SK-N-SH (cell line): ENCODE measurements around the gene YIF1B. TPM values are rescaled to one million over a fixed set of nuclear protein-coding genes. Genes with fewer than 3 reads are reported as not detected.

ENCODE experiments used
- CTCF ChIA-PET: fragments of 300-600, 350-600 bp; formaldehyde crosslinking; extraction: SDS; loops from one replicate; lab custom pipeline; 2021; lab: Yijun Ruan, JAX
- POLR2A ChIA-PET: fragments of 350-600 bp; sonication (Branson Sonifier 250); formaldehyde crosslinking; extraction: SDS; loops from one replicate; lab custom pipeline; 2020; ENCODE audit warnings: antibody characterized with exemption, inconsistent platforms; lab: Yijun Ruan, JAX
- DNase-seq: peaks from one replicate; pipeline ENCODE4 v3.0.0; 2012
- H2AFZ ChIP-seq: fragments of 200-600 bp; sonication (generic); 2 replicates; pipeline ENCODE4 v1.8.1; 2016; ENCODE audit warnings: antibody characterized with exemption, mild to moderate bottlenecking, low read depth
- H3F3A ChIP-seq: fragments of 200-600 bp; sonication (generic); replicated peaks from 2 replicates; pipeline ENCODE3; 2016; ENCODE audit warnings: antibody characterized with exemption, mild to moderate bottlenecking; ENCODE audit not compliant: insufficient read depth
- H3K27ac ChIP-seq, 2 experiments: fragments of 200-500 bp in 1 of 2; fragments of 200-600 bp in 1 of 2; sonication (Bioruptor generic) in 1 of 2; sonication (generic), shearing (Covaris generic) in 1 of 2; 2 replicates each; pipeline versions ENCODE4 v1.5.1 to v1.6.1; 2014 to 2016; ENCODE audit warnings: low read depth in 2 of 2, inconsistent platforms in 1 of 2, low read length in 1 of 2, mild to moderate bottlenecking in 1 of 2, mixed read lengths in 1 of 2
- H3K27me3 ChIP-seq: fragments of 200-600 bp; sonication (generic), shearing (Covaris generic); 2 replicates; pipeline ENCODE4 v1.6.1; 2016; ENCODE audit warnings: mixed run types; ENCODE audit not compliant: insufficient read depth
- H3K36me3 ChIP-seq, 2 experiments: fragments of 200-500 bp in 1 of 2; fragments of 200-600 bp in 1 of 2; sonication (Bioruptor generic) in 1 of 2; sonication (generic) in 1 of 2; replicated peaks in 1 of 2; 2 replicates each; pipeline versions ENCODE3 to v1.5.1; 2014 to 2016; ENCODE audit warnings: low read length in 1 of 2, mild to moderate bottlenecking in 1 of 2; ENCODE audit not compliant: insufficient read depth in 2 of 2, control insufficient read depth in 1 of 2
- H3K4me1 ChIP-seq, 2 experiments: fragments of 200-500 bp in 1 of 2; fragments of 200-600 bp in 1 of 2; sonication (Bioruptor generic) in 1 of 2; sonication (generic), shearing (Covaris generic) in 1 of 2; 2 replicates each; pipeline versions ENCODE4 v1.5.1 to v1.6.1; 2014 to 2016; ENCODE audit warnings: low read depth in 1 of 2, low read length in 1 of 2, mixed run types in 1 of 2; ENCODE audit not compliant: insufficient read depth in 2 of 2, control insufficient read depth in 1 of 2
- H3K4me2 ChIP-seq: fragments of 200-600 bp; sonication (generic), shearing (Covaris generic); 2 replicates; pipeline ENCODE4 v1.6.1; 2017; ENCODE audit warnings: mixed run types
- H3K4me3 ChIP-seq, 2 experiments: fragments of 200-500 bp in 1 of 2; fragments of 200-600 bp in 1 of 2; sonication (Bioruptor generic) in 1 of 2; sonication (generic), shearing (Covaris generic) in 1 of 2; 2 replicates each; pipeline versions ENCODE4 v1.5.1 to v1.8.1; 2014 to 2016; ENCODE audit warnings: low read depth in 2 of 2, inconsistent platforms in 1 of 2, low read length in 1 of 2, mild to moderate bottlenecking in 1 of 2, mixed read lengths in 1 of 2, moderate library complexity in 1 of 2
- H3K79me2 ChIP-seq: fragments of 200-600 bp; sonication (generic); 2 replicates; pipeline ENCODE4 v1.8.1; 2017; ENCODE audit warnings: mild to moderate bottlenecking; ENCODE audit not compliant: insufficient read depth
- H3K9ac ChIP-seq: fragments of 200-600 bp; sonication (generic); 2 replicates; pipeline ENCODE4 v1.6.1; 2017; ENCODE audit warnings: mixed run types
- H3K9me2 ChIP-seq: fragments of 200-600 bp; sonication (generic); 2 replicates; pipeline ENCODE4 v1.6.1; 2017; ENCODE audit warnings: mixed run types
- H3K9me3 ChIP-seq: fragments of 200-600 bp; sonication (generic); 2 replicates; pipeline ENCODE4 v1.6.1; 2017; ENCODE audit warnings: mixed run types, mild to moderate bottlenecking, moderate library complexity
- H4K20me1 ChIP-seq: fragments of 200-600 bp; sonication (generic); 2 replicates; pipeline ENCODE4 v1.6.1; 2017; ENCODE audit warnings: mild to moderate bottlenecking, mixed run types; ENCODE audit not compliant: insufficient read depth
- EP300 ChIP-seq, 2 experiments: IDR thresholded peaks; 2 replicates each; pipeline versions ENCODE4 v1.4.0 to v1.6.1; 2012; ENCODE audit warnings: borderline replicate concordance in 1 of 2, low read depth in 1 of 2, low read length in 1 of 2
- EZH2phosphoT487 ChIP-seq: fragments of 200-600 bp; sonication (generic); IDR thresholded peaks from 2 replicates; pipeline ENCODE4 v1.6.1; 2017; ENCODE audit warnings: low read depth, mixed run types, mild to moderate bottlenecking, antibody characterized with exemption, moderate library complexity, borderline replicate concordance
- GABPA ChIP-seq: IDR thresholded peaks from 2 replicates; pipeline ENCODE4 v1.4.0; 2012; ENCODE audit warnings: low read depth, mild to moderate bottlenecking
- IRF3 ChIP-seq: fragments of 150-350 bp; IDR thresholded peaks from 2 replicates; pipeline ENCODE4 v1.6.1; 2016; ENCODE audit warnings: mild to moderate bottlenecking, low read depth, low read length
- JUND ChIP-seq: IDR thresholded peaks from 2 replicates; pipeline ENCODE4 v1.4.0; 2012
- MAX ChIP-seq: IDR thresholded peaks from 2 replicates; pipeline ENCODE4 v1.4.0; 2012; ENCODE audit warnings: low read depth
- MXI1 ChIP-seq: IDR thresholded peaks from 2 replicates; pipeline ENCODE4 v1.6.1; 2012; ENCODE audit warnings: mild to moderate bottlenecking, low read depth, low read length, improper control_type of control experiment
- NRF1 ChIP-seq: IDR thresholded peaks from 2 replicates; pipeline ENCODE4 v1.6.1; 2012; ENCODE audit warnings: low read depth, mild to moderate bottlenecking, low read length
- PBX3 ChIP-seq: IDR thresholded peaks from 2 replicates; pipeline ENCODE4; 2012
- POLR2AphosphoS5 ChIP-seq: IDR thresholded peaks from 2 replicates; pipeline ENCODE4 v1.6.1; 2012; ENCODE audit warnings: low read depth, low read length
- RAD21 ChIP-seq: IDR thresholded peaks from 2 replicates; pipeline ENCODE4 v1.6.1; 2012; ENCODE audit warnings: mild to moderate bottlenecking, low read length
- RCOR1 ChIP-seq: fragments of 150-350 bp; IDR thresholded peaks from 2 replicates; pipeline ENCODE4 v1.6.1; 2017; ENCODE audit warnings: antibody characterized with exemption, low read length
- RFX5 ChIP-seq: IDR thresholded peaks from 2 replicates; pipeline ENCODE4 v1.6.1; 2012; ENCODE audit warnings: mild to moderate bottlenecking, improper control_type of control experiment, low read length
- RXRA ChIP-seq: IDR thresholded peaks from 2 replicates; pipeline ENCODE4 v1.4.0; 2012; ENCODE audit warnings: low read depth, mild to moderate bottlenecking, borderline replicate concordance
- SMC3 ChIP-seq: IDR thresholded peaks from 2 replicates; pipeline ENCODE4 v1.6.1; 2012; ENCODE audit warnings: low read depth, low read length, improper control_type of control experiment
- YY1 ChIP-seq: IDR thresholded peaks from 2 replicates; pipeline ENCODE4 v1.4.0; 2012; ENCODE audit warnings: low read depth, mild to moderate bottlenecking
- WGBS: methylation state at CpG from one replicate; pipeline ENCODE4 v1.1.6; 2017; ENCODE audit warnings: low lambda C conversion rate; 5-methylcytosine and 5-hydroxymethylcytosine counted together
- polyA plus RNA-seq, 3 experiments: library from polyadenylated mRNA; depleted of rRNA; stranded (reverse); fragments of >200 nt; gene quantifications; 2 replicates each; pipeline ENCODE4 v1.2.3, GENCODE V29; 2012
- TF ChIP-seq, protein P1 (sequence below): fragments of 150-350 bp; IDR thresholded peaks from 2 replicates; pipeline ENCODE4 v1.6.1; 2017; ENCODE audit warnings: antibody characterized with exemption, low read length, low read depth, borderline replicate concordance
- TF ChIP-seq, protein P2 (sequence below): fragments of 200-600 bp; sonication (generic); IDR thresholded peaks from 2 replicates; pipeline ENCODE4 v1.6.1; 2017; ENCODE audit warnings: antibody characterized with exemption, mild to moderate bottlenecking, moderate library complexity

YIF1B gene
- polyA plus RNA-seq, 1 of the 3 experiments (the other 2 are of a cell fraction): 121 TPM

GRCh38 chr19:38317104-38317612 is 1.4 kb upstream of the YIF1B start:
- H3K9ac ChIP-seq: no peak overlapping the region
- H3K9me2 ChIP-seq: no peaks in the 10 kb centered on the region
- TF ChIP-seq POLR2AphosphoS5 (no peak), RFX5 (no peak), RCOR1 (no peak), IRF3 (no peak), MXI1 (no peak), JUND (no peak), RXRA (no peak), SMC3 (no peak), RAD21 (no peak), EZH2phosphoT487 (no peak), GABPA (no peak), MAX (no peak), PBX3 (no peak), NRF1 (no peak), EP300 (IDR thresholded peaks at IDR 0.05; ENCODE audit: borderline replicate concordance in 1 of 2, low read depth in 1 of 2, low read length in 1 of 2) (no peak), YY1 (no peak)
- TF ChIP-seq, protein P1, sequence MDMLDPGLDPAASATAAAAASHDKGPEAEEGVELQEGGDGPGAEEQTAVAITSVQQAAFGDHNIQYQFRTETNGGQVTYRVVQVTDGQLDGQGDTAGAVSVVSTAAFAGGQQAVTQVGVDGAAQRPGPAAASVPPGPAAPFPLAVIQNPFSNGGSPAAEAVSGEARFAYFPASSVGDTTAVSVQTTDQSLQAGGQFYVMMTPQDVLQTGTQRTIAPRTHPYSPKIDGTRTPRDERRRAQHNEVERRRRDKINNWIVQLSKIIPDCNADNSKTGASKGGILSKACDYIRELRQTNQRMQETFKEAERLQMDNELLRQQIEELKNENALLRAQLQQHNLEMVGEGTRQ: no peak
- TF ChIP-seq, protein P2, sequence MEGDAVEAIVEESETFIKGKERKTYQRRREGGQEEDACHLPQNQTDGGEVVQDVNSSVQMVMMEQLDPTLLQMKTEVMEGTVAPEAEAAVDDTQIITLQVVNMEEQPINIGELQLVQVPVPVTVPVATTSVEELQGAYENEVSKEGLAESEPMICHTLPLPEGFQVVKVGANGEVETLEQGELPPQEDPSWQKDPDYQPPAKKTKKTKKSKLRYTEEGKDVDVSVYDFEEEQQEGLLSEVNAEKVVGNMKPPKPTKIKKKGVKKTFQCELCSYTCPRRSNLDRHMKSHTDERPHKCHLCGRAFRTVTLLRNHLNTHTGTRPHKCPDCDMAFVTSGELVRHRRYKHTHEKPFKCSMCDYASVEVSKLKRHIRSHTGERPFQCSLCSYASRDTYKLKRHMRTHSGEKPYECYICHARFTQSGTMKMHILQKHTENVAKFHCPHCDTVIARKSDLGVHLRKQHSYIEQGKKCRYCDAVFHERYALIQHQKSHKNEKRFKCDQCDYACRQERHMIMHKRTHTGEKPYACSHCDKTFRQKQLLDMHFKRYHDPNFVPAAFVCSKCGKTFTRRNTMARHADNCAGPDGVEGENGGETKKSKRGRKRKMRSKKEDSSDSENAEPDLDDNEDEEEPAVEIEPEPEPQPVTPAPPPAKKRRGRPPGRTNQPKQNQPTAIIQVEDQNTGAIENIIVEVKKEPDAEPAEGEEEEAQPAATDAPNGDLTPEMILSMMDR: no peak
- H2AFZ ChIP-seq: no peak overlapping the region
- H3K9me3 ChIP-seq: no peaks in the 10 kb centered on the region
- H4K20me1 ChIP-seq: no peaks in the 10 kb centered on the region
- H3F3A ChIP-seq: no peaks in the 10 kb centered on the region
- no peak overlapping the region for H3K4me3 ChIP-seq
- 91% methylated on average over 11 of the region's 11 CpGs for WGBS
- DNase-seq: no peak
- H3K36me3 ChIP-seq: no peaks in the 10 kb centered on the region
- CTCF ChIA-PET: no interaction called here
- H3K27ac ChIP-seq: no peak overlapping the region
- H3K79me2 ChIP-seq: peaks cover 30% of the 10 kb centered on the region
- POLR2A ChIA-PET: no interaction called here
- H3K27me3 ChIP-seq: 0 out of 2 replicates have a peak, but pooled peaks cover 15% of the 10 kb centered on the region
- H3K4me2 ChIP-seq: no peak overlapping the region
- H3K4me1 ChIP-seq: peaks cover 0 to 24% of the 10 kb centered on the region in 2 experiments; a peak in 1 of 4 replicates
